AG10803 (cell line): ENCODE results near the gene ULBP3.
"Not testable (repeated sequence)": the region's sequence is repeated elsewhere in the genome, so short reads cannot be mapped to it uniquely, and the experiment has no call there.

Source experiments
- DNase-seq: peaks from one replicate; pipeline ENCODE4 v3.0.0; 2010; ENCODE audit warnings: low read depth
- H3K4me3 ChIP-seq: 2 replicates; pipeline ENCODE4 v1.5.1; 2011; ENCODE audit warnings: mild to moderate bottlenecking, low read length, control low read depth

ULBP3 gene

GRCh38 chr6:150013785-150014622 is 54.9 kb downstream of the ULBP3 start:
- DNase-seq, H3K4me3 ChIP-seq: not testable (repeated sequence)

- not testable (repeated sequence) for H3K4me3 ChIP-seq, DNase-seq
Observed at GRCh38 chr6:150012846-150013784, 55.8 kb downstream of the ULBP3 start.
